Liver (tissue), 9 donors: ENCODE measurements around the gene LPIN3. TPM values are rescaled to one million over a fixed set of nuclear protein-coding genes. Genes with fewer than 3 reads are reported as not detected.
A peak's percentile ranks its signal among the peaks of the same experiment; 100 is the strongest.

ENCODE experiments used
- DNase-seq: peaks from one replicate; pipeline ENCODE4 v3.0.0-alpha.2; 2017; ENCODE audit warnings: low spot score
- H3K27ac ChIP-seq, 2 donors: one replicate each; pipeline ENCODE4 v1.7.0; 2013; ENCODE audit warnings: inconsistent platforms in 2 of 2, low read length in 2 of 2, control low read depth in 1 of 2, low read depth in 1 of 2, mild to moderate bottlenecking in 1 of 2
- H3K27me3 ChIP-seq, 4 donors: one replicate each; pipeline versions ENCODE4 v1.6.1 to v1.7.0; 2013; ENCODE audit warnings: low read length in 3 of 4, inconsistent platforms in 1 of 4, mild to moderate bottlenecking in 1 of 4, moderate library complexity in 1 of 4; ENCODE audit not compliant: control insufficient read depth in 4 of 4, insufficient read depth in 4 of 4
- H3K36me3 ChIP-seq, 4 donors: one replicate each; pipeline versions ENCODE4 v1.6.1 to v1.7.0; 2013; ENCODE audit warnings: low read length in 3 of 4, mild to moderate bottlenecking in 3 of 4, low read depth in 1 of 4, moderate library complexity in 1 of 4; ENCODE audit not compliant: control insufficient read depth in 4 of 4, insufficient read depth in 3 of 4
- H3K4me1 ChIP-seq, 4 donors: one replicate each; pipeline versions ENCODE4 v1.6.1 to v1.7.0; 2013; ENCODE audit warnings: low read length in 3 of 4, mild to moderate bottlenecking in 3 of 4, moderate library complexity in 1 of 4; ENCODE audit not compliant: control insufficient read depth in 4 of 4, insufficient read depth in 4 of 4
- H3K4me3 ChIP-seq, 3 donors: one replicate each; pipeline versions ENCODE4 v1.6.1 to v1.7.0; 2013; ENCODE audit warnings: low read length in 3 of 3, control low read depth in 1 of 3, low read depth in 1 of 3, mild to moderate bottlenecking in 1 of 3
- H3K9ac ChIP-seq, 2 donors: one replicate each; pipeline ENCODE4 v1.7.0; 2013; ENCODE audit warnings: low read length in 2 of 2, mild to moderate bottlenecking in 2 of 2, moderate library complexity in 2 of 2, control low read depth in 1 of 2, low read depth in 1 of 2
- H3K9me3 ChIP-seq, 4 donors: one replicate each; pipeline versions ENCODE4 v1.6.1 to v1.7.0; 2013; ENCODE audit warnings: low read length in 3 of 4; ENCODE audit not compliant: control insufficient read depth in 4 of 4
- EGR1 ChIP-seq, 2 donors: IDR thresholded peaks; 2 replicates each; pipeline ENCODE4 v1.6.1; 2016 to 2018; ENCODE audit warnings: antibody characterized with exemption in 2 of 2, low read depth in 2 of 2
- FOXA1 ChIP-seq: IDR thresholded peaks from 2 replicates; pipeline ENCODE4 v1.6.1; 2016; ENCODE audit warnings: antibody characterized with exemption
- FOXA2 ChIP-seq: IDR thresholded peaks from 2 replicates; pipeline ENCODE4 v1.6.1; 2016; ENCODE audit warnings: antibody characterized with exemption
- GABPA ChIP-seq, 2 donors: IDR thresholded peaks in 1 of 2; conservative IDR thresholded peaks in 1 of 2; 2 replicates each; pipeline ENCODE4 v1.6.1; 2016; ENCODE audit warnings: antibody characterized with exemption in 2 of 2, mild to moderate bottlenecking in 1 of 2, moderate library complexity in 1 of 2
- HNF4A ChIP-seq, 2 donors: conservative IDR thresholded peaks; 2 replicates each; pipeline ENCODE4 v1.6.1; 2016; ENCODE audit warnings: antibody characterized with exemption in 2 of 2, mild to moderate bottlenecking in 2 of 2
- HNF4G ChIP-seq: IDR thresholded peaks from 2 replicates; pipeline ENCODE4 v1.6.1; 2016; ENCODE audit warnings: antibody characterized with exemption
- JUND ChIP-seq, 2 donors: IDR thresholded peaks; 2 replicates each; pipeline ENCODE4 v1.6.1; 2016; ENCODE audit warnings: antibody characterized with exemption in 2 of 2
- NR2F2 ChIP-seq: IDR thresholded peaks from 2 replicates; pipeline ENCODE4 v1.6.1; 2016; ENCODE audit warnings: antibody characterized with exemption
- RAD21 ChIP-seq, 2 donors: IDR thresholded peaks; 2 replicates each; pipeline ENCODE4 v1.6.1; 2016; ENCODE audit warnings: antibody characterized with exemption in 2 of 2, mild to moderate bottlenecking in 2 of 2
- RXRA ChIP-seq, 2 donors: IDR thresholded peaks; 2 replicates each; pipeline ENCODE4 v1.6.1; 2017 to 2018; ENCODE audit warnings: antibody characterized with exemption in 2 of 2, mild to moderate bottlenecking in 1 of 2
- SP1 ChIP-seq: IDR thresholded peaks from 2 replicates; pipeline ENCODE4 v1.6.1; 2018; ENCODE audit warnings: antibody characterized with exemption, mild to moderate bottlenecking
- TAF1 ChIP-seq: conservative IDR thresholded peaks from 2 replicates; pipeline ENCODE4 v1.6.1; 2016; ENCODE audit warnings: antibody characterized with exemption, mild to moderate bottlenecking
- YY1 ChIP-seq: IDR thresholded peaks from 2 replicates; pipeline ENCODE4 v1.6.1; 2016; ENCODE audit warnings: antibody characterized with exemption, mild to moderate bottlenecking
- WGBS: extraction: QIAGEN DNeasy Blood & Tissue Kit; methylation state at CpG from one replicate; pipeline ENCODE4 v1.1.7; 2013; 5-methylcytosine and 5-hydroxymethylcytosine counted together
- polyA plus RNA-seq, 2 donors: library from polyadenylated mRNA; stranded (reverse) in 1 of 2; unstranded in 1 of 2; fragments of 200-250 nt in 1 of 2; fragments of >200 nt in 1 of 2; fragmentation: Nextera tagmentation in 1 of 2; extraction: Ambion mirVana in 1 of 2; gene quantifications; one replicate each; pipeline versions ENCODE4 v1.2.1 to v1.2.3, GENCODE V29; 2013 to 2015
- total RNA-seq, 2 donors: library from RNA; depleted of rRNA; stranded (reverse); fragments of >200 nt; gene quantifications; one replicate each; pipeline ENCODE4 v1.2.3, GENCODE V29; 2014
- TF ChIP-seq, protein P1 (sequence below): fragments of 150-350 bp; IDR thresholded peaks from 2 replicates; pipeline ENCODE4 v1.5.1; 2017; ENCODE audit warnings: improper control_type of control experiment, low read depth, low read length; ENCODE audit not compliant: missing input control
- TF ChIP-seq, protein P2 (sequence below): IDR thresholded peaks from 2 replicates; pipeline ENCODE4 v1.6.1; 2016; ENCODE audit warnings: antibody characterized with exemption
- TF ChIP-seq, protein P3 (sequence below): IDR thresholded peaks from 2 replicates; pipeline ENCODE4 v1.6.1; 2016; ENCODE audit warnings: antibody characterized with exemption
- TF ChIP-seq, protein P4 (sequence below): IDR thresholded peaks from 2 replicates; pipeline ENCODE4 v1.6.1; 2016; ENCODE audit warnings: antibody characterized with exemption, mild to moderate bottlenecking
- donor health status: healthy.
- donor health status: healthy.
- donor health status: healthy.
- donor health status: healthy.
- donor health status: healthy.

Gene LPIN3
- total and polyA plus RNA-seq, 4 donors: 1.5 to 32.4 (median 13.4) TPM

DNA sequence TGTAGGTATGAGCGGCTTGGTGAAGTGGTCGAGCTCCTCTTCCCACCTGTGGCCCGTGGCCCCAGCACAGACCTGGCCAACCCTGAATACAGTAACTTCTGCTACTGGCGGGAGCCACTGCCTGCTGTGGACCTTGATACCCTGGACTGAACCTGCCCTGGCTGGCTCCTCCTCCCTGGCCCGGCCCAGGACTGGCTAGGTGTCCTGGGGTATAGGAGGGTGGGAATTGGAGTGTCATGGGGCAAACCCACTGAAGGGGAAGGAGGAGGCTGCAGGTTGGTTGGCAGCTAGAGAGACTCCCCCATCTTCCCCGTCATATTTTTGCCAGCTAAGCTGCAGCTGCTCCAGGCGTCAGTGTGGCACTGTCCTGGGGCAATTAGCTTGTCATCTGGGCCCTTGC is 18.1 kb downstream of the LPIN3 start:
- no peak overlapping the region for H3K27ac ChIP-seq
- H3K27me3 ChIP-seq: no peaks in the 10 kb centered on the region
- H3K36me3 ChIP-seq: peaks cover 0 to 26% (median 4%) of the 10 kb centered on the region in 4 donors
- peaks cover 4 to 14% (median 11%) of the 10 kb centered on the region in 4 donors for H3K4me1 ChIP-seq
- 55% methylated on average over 7 of the region's 7 CpGs for WGBS
- TF ChIP-seq EGR1 (IDR thresholded peaks at IDR 0.05; ENCODE audit: low read depth in 2 of 2): no peak
- TF ChIP-seq JUND (IDR thresholded peaks at IDR 0.05): no peak
- TF ChIP-seq RAD21 (IDR thresholded peaks at IDR 0.05): peak in 1 of 2 donors; percentile 29
- peak; percentile 79 for TF ChIP-seq SP1
- TF ChIP-seq HNF4A (conservative IDR thresholded peaks at IDR 0.05): peak; percentile 95 to 97
- TF ChIP-seq, protein P1, sequence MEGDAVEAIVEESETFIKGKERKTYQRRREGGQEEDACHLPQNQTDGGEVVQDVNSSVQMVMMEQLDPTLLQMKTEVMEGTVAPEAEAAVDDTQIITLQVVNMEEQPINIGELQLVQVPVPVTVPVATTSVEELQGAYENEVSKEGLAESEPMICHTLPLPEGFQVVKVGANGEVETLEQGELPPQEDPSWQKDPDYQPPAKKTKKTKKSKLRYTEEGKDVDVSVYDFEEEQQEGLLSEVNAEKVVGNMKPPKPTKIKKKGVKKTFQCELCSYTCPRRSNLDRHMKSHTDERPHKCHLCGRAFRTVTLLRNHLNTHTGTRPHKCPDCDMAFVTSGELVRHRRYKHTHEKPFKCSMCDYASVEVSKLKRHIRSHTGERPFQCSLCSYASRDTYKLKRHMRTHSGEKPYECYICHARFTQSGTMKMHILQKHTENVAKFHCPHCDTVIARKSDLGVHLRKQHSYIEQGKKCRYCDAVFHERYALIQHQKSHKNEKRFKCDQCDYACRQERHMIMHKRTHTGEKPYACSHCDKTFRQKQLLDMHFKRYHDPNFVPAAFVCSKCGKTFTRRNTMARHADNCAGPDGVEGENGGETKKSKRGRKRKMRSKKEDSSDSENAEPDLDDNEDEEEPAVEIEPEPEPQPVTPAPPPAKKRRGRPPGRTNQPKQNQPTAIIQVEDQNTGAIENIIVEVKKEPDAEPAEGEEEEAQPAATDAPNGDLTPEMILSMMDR: no peak
- TF ChIP-seq RXRA (IDR thresholded peaks at IDR 0.05): peak in 1 of 2 donors; percentile 25
- TF ChIP-seq, protein P2, sequence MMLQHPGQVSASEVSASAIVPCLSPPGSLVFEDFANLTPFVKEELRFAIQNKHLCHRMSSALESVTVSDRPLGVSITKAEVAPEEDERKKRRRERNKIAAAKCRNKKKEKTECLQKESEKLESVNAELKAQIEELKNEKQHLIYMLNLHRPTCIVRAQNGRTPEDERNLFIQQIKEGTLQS: no peak
- TF ChIP-seq HNF4G: peak; percentile 77
- TF ChIP-seq, protein P3, sequence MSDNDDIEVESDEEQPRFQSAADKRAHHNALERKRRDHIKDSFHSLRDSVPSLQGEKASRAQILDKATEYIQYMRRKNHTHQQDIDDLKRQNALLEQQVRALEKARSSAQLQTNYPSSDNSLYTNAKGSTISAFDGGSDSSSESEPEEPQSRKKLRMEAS: no peak
- TF ChIP-seq TAF1: no peak
- no peak for TF ChIP-seq GABPA (IDR thresholded peaks at IDR 0.05 in 1 of 2, conservative IDR thresholded peaks at IDR 0.05 in 1 of 2)
- no peak for TF ChIP-seq NR2F2
- TF ChIP-seq FOXA2: no peak
- no peak for TF ChIP-seq YY1
- TF ChIP-seq, protein P4, sequence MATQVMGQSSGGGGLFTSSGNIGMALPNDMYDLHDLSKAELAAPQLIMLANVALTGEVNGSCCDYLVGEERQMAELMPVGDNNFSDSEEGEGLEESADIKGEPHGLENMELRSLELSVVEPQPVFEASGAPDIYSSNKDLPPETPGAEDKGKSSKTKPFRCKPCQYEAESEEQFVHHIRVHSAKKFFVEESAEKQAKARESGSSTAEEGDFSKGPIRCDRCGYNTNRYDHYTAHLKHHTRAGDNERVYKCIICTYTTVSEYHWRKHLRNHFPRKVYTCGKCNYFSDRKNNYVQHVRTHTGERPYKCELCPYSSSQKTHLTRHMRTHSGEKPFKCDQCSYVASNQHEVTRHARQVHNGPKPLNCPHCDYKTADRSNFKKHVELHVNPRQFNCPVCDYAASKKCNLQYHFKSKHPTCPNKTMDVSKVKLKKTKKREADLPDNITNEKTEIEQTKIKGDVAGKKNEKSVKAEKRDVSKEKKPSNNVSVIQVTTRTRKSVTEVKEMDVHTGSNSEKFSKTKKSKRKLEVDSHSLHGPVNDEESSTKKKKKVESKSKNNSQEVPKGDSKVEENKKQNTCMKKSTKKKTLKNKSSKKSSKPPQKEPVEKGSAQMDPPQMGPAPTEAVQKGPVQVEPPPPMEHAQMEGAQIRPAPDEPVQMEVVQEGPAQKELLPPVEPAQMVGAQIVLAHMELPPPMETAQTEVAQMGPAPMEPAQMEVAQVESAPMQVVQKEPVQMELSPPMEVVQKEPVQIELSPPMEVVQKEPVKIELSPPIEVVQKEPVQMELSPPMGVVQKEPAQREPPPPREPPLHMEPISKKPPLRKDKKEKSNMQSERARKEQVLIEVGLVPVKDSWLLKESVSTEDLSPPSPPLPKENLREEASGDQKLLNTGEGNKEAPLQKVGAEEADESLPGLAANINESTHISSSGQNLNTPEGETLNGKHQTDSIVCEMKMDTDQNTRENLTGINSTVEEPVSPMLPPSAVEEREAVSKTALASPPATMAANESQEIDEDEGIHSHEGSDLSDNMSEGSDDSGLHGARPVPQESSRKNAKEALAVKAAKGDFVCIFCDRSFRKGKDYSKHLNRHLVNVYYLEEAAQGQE: no peak
- H3K9ac ChIP-seq: no peak overlapping the region
- DNase-seq: no peak
- H3K9me3 ChIP-seq: no peaks in the 10 kb centered on the region
- H3K4me3 ChIP-seq: no peak overlapping the region

DNA sequence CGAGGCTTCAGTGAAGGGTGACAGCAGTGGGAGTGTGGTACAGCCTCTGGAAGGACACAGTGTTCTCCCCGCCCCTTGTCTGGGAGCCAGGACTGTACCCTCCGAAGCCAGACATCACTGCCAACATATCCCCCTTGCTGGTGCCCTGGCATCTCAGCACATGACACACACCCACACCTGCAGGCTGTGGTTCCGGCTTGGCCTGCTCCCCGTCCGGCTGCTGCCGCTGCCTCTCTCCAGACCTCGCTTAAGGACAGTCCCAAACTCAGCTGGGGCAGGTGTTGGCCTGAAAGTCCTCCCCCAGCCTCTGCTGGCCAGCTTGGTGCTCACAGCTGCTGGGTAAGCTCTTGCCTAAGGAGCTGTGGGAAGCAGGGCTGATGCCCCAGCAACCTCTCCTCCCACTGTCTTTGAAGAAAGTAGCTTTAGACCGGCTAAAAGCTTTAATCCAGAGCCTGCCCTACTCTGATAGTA is 19.0 kb downstream of the LPIN3 start:
- H3K9ac ChIP-seq: no peak overlapping the region
- no peaks in the 10 kb centered on the region for H3K9me3 ChIP-seq
- H3K27me3 ChIP-seq: no peaks in the 10 kb centered on the region
- DNase-seq: no peak
- no peak for TF ChIP-seq NR2F2
- no peak for TF ChIP-seq JUND (IDR thresholded peaks at IDR 0.05)
- TF ChIP-seq RAD21 (IDR thresholded peaks at IDR 0.05): no peak
- TF ChIP-seq FOXA2: no peak
- TF ChIP-seq TAF1: no peak
- TF ChIP-seq, protein P1: no peak
- TF ChIP-seq, protein P3: no peak
- TF ChIP-seq HNF4A (conservative IDR thresholded peaks at IDR 0.05): no peak
- no peak for TF ChIP-seq FOXA1
- no peak for TF ChIP-seq GABPA (IDR thresholded peaks at IDR 0.05 in 1 of 2, conservative IDR thresholded peaks at IDR 0.05 in 1 of 2)
- TF ChIP-seq SP1: no peak
- TF ChIP-seq RXRA (IDR thresholded peaks at IDR 0.05): no peak
- no peak for TF ChIP-seq YY1
- TF ChIP-seq, protein P2: no peak
- TF ChIP-seq, protein P4: no peak
- TF ChIP-seq EGR1 (IDR thresholded peaks at IDR 0.05; ENCODE audit: low read depth in 2 of 2): no peak
- H3K4me3 ChIP-seq: no peak overlapping the region
- peaks cover 0 to 21% (median 4%) of the 10 kb centered on the region in 4 donors for H3K36me3 ChIP-seq
- H3K4me1 ChIP-seq: peaks cover 4 to 14% (median 11%) of the 10 kb centered on the region in 4 donors
- H3K27ac ChIP-seq: no peak overlapping the region
- 86% methylated on average over 9 of the region's 9 CpGs for WGBS
